NCI-H82 treated with DMSO at 0.1 percent for 48 hours (cell line): ENCODE results near the gene LRRN2.

Source experiments
- DNase-seq: peaks from one replicate; lab custom pipeline; 2025; ENCODE audit not compliant: unreplicated experiment; lab: John Stamatoyannopoulos, UW

Gene LRRN2

DNA sequence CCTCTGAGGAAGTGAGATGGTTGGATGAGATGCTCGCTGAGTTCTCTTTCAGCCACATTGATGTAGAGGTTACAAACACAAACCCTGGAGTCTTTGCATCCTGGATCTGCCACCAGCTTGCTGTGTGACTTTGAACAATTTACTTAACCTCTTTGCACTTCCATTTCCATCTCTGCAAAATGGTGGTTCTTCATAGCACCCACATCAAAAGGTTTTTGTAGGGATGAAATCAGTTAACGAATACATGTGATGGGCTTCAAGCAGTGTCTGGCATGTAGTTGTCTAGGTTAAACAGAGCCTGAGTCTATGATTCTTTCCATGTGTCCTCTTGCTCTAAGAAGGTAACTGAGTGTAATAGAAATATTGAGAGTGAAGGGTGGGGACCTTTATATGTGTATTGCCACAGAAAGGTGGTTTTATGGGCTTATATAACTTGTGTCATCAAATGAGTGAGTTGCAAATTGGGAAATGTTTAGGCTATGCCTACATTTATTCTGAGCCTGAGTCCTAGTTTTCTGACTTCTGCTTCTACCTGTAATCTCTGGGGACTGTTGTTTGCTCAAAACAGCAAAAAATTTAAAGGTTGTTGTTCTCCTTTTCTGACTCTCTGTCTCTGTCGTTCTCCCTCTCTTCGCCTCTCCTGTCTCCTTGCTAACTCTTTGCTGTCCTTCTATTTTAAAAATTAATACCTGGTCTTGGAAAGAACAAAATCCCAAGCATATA, 27.3 kb upstream of the LRRN2 start:
- no peak for DNase-seq

DNA sequence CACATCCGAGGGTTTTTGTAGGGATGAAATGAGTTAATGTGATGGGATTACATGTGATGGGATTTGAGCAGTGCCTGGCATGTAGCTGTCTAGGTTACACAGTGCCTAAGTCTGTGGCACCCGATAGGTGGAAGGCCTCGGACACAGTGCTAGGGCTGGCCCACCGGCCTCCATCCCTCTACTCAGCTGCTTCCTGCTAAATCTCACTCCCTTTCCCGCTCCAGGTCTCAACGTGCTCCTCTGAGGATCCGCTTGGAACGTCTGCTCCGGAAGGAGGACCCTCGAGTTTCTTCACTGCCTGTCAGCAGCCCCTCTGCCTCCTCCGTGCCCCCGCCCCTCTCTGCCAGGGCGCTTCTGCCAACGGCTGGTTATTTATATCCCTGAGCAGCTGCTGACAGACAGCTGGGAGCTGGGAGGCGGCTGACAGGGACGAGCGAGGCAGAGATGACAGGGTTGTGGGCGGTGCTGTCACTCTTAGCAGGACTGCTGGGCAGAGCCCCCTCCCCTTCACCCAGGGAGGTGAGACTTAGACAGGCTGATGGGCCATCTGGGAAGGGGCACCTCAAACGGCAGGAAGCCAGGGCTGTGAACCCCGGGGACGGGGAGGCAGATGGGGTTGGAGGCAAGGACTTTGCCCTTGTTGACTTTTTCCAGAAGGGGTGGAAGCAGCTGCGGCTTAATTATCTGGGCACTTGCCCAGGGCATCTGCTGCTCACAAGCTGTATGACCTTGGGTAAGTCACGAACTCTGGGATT, 26.6 kb upstream of the LRRN2 start:
- DNase-seq = peak; percentile 77

DNA sequence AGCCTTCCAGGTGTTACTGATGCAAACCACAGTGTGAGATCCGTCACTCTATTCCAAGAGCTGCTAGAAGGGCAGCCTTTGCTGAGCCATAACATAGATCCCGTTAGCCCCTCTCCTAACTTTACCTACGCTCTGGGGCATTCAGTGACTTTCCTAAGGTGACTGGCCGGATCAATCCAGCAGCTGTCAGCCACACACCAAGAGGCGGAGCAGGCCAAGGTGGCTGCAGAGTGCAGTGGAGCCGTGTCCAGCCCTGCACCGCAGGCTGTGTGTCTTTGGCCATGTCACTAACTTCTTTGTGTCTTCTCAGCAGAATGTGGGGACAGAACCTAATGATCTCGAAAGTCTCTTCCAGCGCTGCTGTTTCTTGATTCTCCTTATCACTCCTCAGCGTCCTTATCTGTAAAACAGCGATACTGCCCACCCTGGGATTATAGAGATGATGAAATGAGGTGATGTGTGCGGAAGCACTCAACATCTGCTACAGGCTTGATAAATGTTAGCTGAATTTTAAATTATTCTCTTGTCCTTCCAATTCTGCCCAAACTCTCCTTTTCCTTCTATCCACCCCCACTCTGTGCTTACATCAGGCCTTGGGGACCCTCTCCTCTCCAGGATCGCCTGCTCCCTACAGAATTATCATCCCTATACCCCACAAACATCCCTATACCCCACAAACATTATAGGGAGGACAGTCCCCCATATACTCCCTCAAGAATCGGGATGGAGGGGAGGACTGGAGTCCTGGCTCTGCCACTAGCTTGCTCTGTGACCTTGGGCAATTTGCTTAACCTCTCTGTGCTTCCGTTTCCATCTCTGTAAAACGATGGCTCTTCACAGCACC, 25.8 kb upstream of the LRRN2 start:
- DNase-seq = no peak

DNA sequence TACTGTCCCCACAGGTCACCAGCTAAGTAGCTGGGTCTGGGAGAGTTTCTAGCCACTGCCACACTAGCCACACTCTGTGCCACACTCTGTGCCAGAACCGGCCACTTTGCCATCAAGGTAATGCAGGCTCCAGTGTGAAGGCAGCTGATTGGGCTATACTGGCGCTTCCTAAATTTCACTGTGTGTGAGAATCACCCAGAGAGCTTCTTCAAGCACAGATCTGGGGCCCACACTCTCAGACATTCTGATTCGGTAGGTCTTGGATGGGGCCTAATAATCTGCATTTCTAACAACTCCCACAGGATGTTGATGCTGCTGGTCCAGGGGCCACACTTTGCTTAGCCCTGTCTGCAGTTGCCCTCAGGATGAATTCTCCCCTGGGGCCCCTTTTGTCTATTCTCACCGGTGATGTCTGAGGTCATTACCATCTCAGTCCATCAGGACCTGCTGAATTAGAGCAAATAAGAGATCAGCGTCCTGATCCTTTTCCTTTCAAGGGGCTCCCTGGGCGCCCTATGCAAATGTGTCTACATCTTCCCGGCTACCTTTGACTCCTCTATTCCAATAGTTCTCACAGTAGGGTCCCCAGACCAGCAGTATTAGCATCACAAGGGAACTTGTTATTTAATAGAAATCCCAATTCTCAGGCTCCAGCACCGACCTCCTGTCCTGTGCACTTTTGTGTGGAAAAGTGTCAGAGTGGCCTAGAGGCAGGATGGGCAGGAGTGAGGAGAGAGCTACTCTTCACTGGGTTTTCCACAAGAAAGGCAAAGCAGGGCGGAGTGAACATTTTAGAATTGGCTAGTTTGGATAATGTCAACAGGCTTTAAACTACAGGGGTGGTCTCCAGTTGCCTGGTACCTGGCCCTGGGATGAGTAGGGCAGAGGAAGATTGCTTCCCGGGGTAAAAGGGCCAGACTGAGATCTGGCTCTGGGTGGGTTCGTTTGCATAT, 24.7 kb upstream of the LRRN2 start:
- no peak for DNase-seq

DNA sequence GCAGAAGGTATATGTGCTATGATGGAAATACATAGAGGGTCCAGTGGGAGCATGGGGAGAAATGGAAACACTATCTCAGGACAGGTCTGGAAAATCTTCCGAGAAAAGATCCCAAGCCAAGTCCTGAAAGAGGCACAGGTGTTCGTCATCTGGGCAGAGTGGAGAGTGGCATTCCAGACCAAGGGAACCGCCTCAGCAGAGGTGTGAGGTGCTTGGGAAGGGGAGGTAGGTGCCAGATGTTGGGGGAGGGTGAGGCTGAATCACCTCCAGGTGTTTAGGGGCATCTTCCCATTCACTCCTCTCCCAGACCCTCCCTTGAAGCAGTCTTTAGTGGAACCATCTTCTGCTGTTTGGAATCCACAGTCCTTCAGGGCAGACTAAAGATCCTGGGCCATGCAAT, 23.5 kb upstream of the LRRN2 start:
- DNase-seq = no peak

DNA sequence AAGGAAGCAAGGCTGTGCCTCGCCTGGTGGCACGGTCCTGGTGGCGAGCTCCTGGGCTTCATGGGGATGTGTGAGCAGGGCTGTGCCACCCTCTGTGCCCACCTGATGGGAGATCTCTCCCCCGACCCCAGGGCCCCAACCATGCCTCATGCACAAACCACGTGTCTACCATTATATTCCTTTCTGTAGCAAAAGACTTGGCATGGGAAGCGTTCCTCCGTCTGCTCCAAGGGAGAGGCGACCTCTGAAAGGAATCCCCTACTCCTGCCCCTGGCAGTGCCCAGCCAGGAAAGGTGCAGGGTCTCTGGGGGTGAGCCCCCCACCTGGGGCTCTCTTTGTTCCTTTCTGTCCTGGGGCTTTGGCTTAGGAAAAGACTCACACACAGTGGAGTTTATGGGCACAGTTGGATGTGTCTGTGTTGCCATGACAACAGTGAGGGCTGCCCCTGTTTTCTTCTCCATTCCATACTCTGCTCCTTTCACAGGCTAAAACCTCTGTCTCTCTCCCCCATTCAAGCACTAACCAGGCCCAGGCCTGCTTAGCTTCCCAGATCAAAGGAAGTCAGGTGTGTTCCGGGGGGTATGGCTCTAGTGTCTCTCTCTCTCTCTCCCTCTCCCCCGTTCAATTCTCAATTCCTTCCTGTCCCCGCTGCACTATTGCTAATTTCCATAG, 21.4 kb upstream of the LRRN2 start:
- DNase-seq = no peak

DNA sequence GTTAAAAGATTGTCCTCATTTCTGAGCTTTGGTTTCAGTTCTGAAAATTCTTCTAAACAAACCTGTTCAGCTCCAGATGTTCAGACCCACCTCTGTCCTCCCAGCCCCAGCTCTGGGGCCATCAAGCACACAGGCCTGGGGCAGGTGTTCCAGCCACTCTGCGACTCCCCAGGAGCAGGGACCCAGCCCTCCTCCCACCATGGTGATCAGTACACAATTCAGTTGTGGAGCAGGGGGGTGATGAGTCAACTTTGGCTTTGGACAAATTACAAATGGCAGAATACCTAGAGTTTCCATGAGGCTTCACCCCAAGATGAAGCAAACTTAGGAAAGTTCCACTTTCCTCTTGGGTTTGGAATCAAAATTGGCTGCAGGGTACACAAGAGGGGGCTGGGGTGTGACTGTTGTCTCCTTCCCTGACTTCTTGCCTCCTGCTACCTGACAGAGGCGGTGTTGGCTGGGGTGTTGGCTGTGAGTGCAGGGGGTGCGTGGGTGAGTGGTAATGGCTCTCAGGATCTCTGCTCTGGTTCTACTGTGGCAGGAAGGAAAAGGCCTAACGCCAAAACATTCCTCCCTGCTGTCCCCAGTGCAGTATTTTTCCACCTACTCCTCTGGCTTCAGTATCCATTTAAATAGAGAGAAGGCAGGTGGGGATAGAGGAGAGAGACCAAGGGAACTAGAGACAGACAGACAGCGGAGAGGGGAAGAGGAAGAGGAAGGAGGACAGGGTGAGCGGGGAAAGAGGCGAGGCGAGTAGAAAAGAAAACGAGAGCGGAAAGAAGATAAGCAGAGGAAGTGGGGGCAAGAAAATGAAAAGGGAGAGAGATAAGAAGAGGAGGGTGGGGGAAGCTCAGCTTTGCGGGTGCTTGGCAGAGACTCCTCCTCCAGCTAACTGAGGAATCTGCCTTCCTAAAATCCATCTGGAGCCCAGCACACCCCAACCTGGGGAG, 20.6 kb upstream of the LRRN2 start:
- DNase-seq = no peak

DNA sequence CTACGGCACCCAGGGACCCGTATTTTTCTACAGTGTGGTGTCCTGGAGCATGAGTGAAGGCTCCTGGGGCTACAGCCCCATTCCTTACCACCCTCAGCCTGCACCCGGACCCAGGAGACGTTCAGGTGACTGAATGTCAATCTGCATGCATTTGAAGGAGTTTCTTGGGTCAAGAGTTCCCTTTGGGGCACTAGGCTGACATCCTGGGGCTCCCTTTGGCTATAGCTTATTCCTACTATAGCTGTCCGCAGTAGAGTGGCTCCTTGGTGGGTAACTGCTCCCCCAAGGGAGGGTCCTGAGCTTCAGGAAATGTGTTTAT, 19.9 kb upstream of the LRRN2 start:
- DNase-seq = no peak

DNA sequence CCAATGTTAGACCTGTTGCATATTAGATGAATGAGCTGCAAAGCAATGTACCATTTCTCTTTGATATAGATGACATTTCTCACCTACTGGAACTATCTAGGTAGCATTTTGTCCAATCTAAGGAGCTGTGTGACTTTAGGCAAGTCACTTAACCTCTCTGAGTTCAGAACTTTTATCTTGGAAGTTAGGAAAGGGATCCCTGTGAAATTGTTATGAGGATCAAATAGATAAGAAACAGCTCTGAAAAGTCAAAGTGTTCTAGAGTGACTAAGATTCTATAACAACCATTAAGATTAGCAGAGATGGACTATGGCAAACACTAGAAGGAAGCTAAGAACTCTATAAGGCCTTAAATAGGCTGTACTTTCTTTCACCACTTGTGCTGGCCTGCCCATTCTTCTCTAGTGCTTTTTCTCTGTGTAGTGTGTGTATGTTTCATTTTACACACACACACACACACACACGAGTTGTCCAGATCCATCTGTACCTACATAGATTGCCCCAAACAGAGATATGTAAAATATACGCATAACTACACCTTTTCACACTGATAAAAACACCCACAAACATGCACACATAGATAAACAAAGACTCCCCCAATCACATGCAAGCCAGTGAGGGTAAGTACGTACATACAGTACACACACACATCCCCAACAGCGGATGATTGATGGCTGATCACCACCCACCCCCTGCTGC, 19.4 kb upstream of the LRRN2 start:
- DNase-seq = no peak

DNA sequence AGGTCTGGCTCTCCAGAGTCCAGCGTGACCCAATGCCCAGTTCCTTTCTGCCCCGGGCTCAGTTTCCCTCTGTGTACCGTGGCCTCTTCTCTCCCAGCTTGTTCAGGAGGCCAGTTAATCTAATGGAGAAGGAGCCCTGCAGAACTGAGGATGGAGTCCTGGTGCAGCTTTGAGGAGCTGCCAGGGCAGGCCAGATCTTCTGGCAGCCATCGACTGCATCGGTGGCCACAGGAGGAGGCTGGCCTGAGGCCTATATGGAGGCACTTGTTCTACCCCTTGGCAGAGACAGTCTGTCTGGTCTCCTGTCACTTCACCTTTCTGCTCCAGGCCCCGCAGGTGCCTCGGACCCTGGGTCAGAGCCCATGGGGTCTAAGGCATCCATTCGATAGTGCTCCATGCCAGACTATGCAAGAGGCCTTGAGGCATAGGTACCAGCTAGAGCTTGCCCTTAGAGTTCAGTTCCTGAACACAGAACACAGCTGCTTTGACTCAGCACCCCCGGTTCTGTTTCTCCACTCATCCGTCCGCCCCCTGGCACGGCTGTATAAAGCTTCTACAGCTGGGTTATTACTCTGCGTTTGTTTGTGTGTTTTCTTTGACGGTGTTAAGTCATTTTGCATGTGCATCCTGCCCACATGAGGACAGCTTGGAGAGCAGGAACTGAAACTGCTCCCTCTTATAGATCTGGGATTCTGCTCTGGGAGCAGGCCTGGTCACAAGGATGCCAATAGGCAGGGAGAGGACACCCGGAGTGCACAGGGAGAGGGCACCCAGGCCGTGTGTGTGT, 18.5 kb upstream of the LRRN2 start:
- DNase-seq = no peak

DNA sequence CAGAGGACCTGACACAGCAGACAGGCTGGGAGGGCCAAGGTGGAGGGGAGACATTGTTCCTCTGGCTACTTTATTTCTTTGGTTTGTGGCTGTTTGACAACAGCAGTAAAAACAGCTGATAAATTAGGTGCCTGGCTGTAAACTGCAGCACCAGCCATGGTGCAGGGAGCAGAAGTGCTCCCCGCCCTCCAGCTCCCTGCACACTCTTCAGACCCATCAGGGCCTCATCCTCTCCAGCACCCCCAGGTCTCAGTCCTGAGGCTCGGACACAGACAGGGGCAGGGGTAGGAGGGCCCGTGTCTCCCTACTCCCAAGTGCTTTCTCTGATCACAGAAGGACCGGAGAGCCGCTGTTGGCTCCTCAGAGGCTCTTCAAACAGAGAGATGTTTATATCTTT, 17.7 kb upstream of the LRRN2 start:
- no peak for DNase-seq

DNA sequence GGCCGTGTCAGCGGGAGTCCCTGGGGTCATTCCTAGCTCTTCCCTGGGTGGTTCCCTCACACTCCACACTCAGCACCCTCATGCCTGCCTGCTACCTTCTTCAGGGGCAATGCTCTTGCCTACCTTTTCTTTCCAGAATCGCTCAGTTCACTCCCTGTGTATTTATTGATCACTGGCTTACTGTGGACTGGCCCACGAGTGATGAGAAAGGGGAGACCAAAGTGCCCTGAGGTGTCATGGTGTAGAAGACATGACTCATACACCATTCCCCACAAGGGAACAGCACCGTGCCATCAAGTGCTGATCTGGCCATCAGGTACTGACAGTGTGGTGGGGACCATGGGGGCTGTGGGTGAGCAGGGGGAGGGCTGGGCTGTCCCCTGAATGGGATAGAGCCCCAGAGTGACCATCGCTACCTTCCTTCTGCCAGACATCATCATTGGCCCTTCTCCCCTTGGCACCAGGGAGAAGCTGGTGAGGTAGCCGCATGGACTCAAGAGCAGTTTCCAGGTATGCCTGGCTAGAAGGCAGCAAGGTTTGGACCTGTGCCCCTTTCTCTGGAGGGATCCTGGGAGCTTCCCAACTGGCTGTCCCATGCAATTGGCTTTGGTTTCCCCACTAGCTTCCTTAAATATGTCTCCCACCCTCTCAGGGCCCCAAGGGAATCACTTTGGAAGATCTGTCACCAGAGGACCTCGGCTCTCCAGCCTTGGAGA, 17.2 kb upstream of the LRRN2 start:
- no peak for DNase-seq

DNA sequence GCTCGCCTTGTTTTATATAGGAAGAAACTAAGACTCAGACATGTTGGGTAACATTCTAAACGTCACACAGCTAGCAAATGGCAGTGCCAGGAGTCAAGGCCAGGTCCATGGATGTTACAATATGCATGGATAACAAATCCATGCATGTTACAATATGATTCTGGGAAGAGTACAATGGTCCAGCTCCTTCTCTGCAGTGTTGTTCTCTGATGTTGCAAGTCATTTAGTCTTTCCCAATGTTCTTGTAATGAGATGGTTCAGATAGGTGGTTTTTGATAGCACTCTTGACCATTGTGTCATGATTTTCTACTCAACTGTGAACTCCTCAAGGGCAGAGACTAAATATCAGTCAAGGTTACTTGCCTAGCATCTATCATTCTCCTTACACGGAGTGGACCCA, 15.7 kb upstream of the LRRN2 start:
- no peak for DNase-seq

DNA sequence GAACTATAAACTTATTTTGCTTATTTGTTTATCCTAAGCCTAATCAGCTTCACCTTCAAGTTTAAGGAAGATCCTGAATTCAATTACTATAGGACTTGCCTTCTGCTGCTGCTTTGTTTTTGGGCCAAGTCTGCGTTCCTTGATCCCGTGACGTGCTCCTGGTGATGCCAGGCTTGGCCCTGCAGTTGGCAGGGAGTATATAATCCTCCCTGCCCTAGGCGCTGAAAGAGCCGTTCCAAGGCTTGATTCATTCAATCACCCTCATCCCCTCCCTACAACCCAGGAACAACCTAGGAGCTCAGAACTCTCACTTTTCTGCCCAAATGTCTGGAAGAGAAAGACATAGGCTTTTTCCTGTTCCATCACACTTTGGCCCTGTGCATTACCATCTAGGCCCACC, 12.4 kb upstream of the LRRN2 start:
- peak; percentile 99 for DNase-seq

DNA sequence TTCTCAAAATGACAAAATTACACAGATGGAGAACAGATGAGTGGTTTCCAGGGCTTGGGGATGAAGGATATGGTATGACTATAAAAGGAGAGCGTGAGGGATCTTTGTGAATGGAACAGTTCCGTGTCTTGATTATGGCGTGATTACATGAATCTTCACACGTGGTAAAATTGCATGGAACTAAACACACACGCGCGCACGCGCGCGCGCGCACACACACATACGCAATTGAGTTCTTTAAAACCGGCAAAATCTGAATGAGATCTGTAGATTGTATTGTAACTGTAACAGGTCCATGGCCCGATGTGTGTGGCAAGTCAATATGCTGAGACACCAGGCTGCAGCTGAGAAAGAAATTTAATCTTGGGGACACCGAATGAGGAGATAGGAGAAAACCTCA, 11.1 kb upstream of the LRRN2 start:
- no peak for DNase-seq

DNA sequence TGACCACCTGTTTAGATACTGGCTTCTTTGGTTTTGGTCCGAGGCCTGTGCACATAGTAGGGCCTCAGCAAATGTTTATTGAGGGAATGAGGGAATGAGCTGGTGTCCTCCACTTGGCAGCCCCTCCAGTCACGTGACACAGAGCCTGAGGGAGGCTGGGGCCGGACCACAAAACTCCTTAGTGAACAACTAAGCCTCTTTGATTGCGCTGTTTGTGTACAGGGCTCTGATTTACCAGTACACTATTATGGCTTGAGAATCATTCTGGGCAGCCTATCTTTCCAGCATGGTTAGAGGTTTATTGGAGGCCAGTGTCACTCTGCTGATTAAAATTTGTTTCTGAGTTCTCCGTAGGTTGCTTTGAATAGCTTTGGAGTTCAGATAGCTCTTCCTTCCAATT, 10.2 kb upstream of the LRRN2 start:
- no peak for DNase-seq

DNA sequence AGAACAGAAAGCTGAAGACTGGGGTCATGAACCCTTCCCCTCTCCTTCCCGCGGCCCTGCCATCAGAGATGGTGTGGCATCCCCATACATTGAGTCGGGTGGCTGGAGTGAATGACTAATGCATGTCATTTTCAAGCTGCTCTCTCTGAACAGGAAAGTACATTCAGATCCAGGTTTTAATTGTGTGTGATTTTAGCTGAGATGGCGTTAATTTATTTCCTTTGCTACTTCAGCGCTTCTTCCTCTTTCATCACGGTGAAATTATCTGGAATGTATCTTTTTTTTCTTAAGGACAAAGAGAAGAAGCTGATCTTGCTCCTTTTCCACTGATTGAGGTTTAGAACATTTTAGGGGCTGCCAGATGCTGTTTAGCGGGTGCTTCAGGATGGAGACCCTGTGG, 8.6 kb upstream of the LRRN2 start:
- no peak for DNase-seq
